Measurements from ENCODE around the gene TMEM30A.

The TMEM30A gene

DNA sequence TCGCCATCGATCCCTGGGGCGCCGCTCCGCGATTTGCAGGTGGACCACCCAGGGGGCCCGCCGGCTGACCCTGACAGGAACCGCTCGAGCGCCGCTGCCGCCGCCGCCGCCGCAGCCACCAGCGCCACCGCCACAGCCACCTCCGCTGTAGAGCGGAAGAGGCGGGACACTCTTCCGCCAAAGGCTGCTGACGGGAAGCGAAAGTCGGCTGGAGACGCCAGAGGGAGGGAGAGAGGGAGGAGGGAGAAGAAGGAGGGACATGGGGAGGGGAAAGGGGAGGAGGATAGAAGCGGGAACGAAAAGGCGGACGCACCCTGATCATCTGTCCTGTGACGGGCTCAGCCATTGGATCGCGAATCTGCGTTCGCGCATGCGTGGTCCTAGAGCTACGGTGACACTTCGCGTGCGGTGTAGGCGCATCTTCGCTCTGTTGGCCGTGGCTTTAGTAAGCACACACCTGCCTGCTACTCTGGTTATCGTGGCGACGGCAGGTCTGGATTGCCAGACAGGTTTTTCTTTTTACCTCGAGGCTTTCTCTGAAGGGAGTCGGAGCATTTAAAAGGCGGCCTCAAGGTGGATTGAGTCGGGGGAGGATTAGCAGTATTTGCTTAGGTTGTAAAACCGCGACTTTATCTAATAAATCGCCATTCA is at the start of gene TMEM30A:
Gene TMEM30A (minus strand): TSS at position 161 of the 651 bp plus-strand sequence. CDS start 154 bp downstream, at position 7.
- peak; percentile 88 for DNase-seq

- no peak for DNase-seq
Measured at GRCh38 chr6:75333676-75334200, 49.1 kb upstream of the TMEM30A start.

DNA sequence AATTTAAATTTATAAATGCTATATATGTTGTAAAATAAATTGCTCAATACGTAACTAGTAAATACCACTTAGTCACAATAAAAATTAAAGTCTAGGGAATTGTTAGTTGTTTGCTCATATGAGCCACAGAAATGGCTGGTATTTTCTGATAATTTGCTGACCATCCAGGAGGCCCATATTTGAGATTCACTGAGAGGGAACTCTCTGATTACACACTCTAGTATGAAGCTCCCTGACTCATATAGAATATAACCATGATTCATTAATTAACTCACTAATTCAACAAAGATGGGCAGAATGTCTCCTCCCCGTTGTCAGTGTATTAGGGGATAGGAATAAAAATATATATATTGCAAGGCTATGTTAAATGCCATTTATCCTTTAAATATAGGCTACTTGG is 46.6 kb upstream of the TMEM30A start:
- DNase-seq = no peak

- DNase-seq = no peak
Measured at GRCh38 chr6:75329703-75330102, 45.1 kb upstream of the TMEM30A start.

DNA sequence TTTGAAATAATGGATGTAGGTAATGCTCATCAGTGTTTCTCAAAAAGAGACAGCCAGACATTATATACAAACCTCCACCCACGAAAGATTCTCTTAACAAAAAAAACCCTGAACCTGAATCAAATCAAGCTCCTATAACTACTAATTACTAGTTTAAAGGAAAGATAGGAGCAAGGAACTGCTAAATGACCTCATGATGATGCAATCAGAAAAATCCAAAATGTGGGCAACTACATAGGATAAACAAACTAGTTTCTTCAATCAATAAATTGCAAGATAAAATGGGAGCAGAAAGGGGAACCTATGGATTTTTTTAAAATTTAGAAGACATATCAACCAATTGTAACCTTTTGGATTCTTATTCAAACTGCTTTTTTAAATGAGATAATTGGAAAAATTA is 43.2 kb upstream of the TMEM30A start:
- no peak for DNase-seq

DNA sequence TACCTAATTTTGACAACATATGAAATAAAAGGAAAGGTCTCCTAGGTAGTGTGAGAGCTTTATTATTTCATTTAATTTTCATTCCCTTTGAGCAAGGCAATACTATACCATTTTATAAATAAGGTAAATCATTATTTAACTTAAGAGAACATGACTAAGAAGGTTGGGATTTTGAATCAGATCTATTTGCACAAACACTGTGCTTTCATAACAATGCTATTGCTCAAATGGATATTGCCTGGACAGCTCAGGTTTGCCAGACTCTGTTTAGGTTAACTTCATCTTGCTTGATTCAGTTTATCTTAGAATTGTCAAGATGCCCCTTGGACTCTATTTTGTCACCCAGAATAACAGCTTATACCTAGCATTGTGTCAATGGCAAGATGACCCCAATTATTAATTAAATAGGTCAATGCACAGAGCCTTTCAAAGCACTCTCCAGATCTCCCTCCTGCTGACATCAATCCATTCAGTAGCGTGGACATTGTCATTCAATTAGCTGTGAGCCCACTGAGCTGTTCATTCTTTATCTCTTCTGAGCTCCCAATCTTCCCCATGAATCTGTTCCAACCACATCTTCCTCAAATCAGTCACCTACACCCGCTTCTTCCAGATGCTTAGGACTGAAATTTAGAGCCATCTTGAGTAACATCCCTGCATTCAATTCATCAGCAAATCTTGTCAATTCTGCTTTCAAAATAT is 42.1 kb upstream of the TMEM30A start:
- DNase-seq = no peak

DNA sequence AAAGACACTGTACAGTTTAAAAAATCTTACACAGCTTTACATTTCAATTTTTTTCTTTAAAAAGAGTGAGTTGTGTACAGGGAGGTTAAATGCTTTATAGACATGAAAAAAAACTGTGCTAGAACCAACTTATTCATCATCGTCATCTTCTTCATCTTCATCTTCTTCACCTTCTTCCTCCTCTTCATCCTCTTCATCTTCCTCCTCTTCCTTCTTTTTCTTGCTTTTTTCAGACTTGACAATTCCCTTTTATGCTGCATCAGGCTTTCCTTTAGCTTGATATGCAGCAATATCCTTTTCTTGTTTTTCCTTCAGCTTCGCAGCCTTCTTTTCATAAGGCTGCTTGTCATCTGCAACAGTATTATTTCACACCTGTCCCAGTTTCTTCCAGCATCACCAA is 34.3 kb upstream of the TMEM30A start:
- no peak for DNase-seq

DNA sequence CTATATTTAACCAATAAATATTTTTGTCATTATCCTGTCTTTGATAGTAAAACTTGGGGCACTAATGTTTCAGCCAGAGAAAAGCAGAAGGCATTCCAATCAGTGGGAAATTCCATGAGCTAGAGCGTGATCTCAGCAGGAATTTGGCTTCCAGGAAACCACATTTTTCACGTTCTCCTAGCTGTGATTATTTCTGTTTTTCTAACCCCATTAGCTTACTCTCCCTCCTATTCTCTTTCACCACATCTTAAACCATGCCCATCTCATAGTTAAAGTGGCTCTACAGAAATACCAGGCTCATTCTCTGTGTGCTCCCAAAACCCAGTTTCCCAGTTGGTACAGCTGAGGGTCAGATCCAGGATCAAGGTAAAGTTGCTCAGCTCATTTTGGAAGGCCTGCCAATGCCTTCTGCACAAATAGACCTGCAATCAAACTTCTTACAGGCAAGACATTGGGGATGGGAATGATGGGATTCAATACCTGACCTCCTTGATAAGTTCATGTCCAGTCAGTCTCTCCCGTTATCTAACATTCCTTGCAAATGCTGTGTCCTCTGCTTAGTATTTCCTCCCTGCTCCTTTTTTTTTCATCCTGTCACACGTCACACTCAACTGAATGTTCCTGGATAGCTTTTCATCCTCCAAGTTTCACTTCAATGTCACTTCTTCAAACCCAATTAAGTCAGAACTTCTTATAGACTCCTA is 33.1 kb upstream of the TMEM30A start:
- DNase-seq = no peak

DNA sequence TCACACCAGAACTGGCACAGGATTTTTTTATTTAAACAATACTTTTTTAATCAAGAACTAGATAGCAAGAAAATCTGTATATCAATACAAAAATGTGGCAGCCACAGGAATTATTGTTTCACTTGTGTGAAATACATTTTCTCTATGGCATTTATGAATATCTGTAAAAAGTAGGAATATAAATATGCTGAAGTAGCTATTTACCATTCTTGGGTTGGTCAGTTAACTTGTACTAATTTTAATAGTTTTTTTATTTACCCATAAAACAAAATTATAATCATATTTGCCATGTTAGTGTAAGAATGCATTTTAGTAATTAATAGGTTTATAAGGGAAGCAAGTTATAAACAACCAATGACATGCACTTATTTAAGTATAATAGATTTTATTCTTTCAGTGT is 31.4 kb upstream of the TMEM30A start:
- no peak for DNase-seq

GRCh38 chr6:75308250-75308988 is 23.8 kb upstream of the TMEM30A start:
- DNase-seq = no peak

DNA sequence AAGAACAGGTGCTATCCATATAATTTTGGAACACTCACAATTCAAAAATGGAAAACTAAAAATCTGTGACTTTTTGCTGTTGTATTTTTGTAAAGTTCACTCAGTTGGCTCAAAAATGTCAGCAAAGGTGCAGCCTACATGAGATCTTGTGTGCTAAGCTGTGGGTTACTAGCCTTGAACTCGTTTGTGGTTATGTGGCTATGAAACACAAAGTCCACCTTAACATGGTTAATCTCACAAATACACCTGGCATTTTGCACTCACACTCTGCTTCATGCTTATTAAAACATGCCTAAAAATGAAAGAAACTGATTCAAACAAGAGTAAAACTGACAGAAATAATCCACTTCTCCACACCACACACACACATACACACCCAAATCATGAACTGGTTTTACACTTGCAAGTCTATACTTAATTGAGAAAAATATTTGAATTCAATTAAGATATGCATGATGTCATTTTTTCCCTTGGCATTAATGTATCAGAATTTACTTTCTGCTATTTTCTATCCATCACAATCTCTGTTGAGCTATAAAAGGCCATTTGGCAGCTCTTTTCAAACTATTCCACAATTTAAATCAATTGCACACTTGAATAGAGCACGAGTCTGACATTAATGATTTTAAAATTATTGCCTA is 22.9 kb upstream of the TMEM30A start:
- no peak for DNase-seq

- no peak for DNase-seq
Measured at GRCh38 chr6:75306064-75306463, 21.5 kb upstream of the TMEM30A start.

DNA sequence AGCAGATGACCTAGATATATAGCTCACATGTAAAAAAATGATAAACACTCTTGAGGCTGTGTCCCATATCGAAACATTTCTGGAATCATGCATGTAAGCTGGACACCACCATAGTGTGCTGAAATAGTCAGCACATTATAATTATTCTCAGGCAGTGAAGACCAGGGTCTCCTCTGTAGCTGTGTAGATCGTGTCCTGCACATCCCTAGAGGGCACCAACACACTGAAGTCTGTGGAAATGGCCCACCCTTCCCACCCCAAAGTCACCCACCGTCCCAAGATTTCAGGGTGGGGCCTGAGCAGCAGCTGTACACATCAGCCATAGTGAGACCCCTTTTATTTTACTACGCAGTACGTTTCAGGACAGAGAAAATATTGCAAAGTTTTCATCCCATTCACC is 21.0 kb upstream of the TMEM30A start:
- DNase-seq = no peak

DNA sequence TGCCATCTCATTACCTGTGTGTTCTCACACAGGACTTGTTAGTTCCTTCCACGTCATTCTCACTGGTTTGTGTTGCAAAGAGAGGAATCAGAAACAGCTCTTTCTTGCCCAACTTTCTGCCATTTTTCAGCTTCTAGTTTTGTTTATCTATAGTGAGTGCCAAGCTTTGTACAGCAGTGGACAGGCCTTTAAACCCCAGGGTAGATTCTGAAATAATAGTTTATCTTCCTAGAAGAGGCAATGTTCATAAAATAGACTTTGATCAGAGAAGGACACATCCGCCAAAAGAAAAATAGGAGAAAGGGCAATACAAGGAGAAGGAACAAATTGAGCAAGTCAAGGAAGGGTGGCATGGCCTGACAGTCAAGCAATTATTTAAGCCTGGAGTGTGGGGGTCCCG is 17.7 kb upstream of the TMEM30A start:
- DNase-seq = no peak

GRCh38 chr6:75301537-75301936 is 16.9 kb upstream of the TMEM30A start:
- DNase-seq = no peak

DNA sequence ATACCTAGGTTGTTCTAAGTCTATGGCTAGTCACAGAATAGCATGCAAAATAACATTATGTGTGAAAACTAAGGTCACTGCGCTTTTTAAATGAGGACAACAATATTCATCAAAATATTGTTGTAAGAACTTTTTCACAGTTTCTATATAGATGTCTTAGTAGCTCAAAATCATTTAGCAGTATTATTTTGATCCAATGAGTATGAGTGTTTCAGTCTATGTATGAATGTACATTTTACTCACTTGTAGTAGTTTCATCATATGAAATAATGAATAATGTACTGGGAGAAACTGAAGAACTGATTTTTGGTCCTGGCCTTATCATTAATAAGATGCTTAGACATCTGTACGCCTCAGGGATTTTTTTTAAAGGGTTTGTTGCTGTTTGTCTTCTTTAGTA is 16.5 kb upstream of the TMEM30A start:
- no peak for DNase-seq

DNA sequence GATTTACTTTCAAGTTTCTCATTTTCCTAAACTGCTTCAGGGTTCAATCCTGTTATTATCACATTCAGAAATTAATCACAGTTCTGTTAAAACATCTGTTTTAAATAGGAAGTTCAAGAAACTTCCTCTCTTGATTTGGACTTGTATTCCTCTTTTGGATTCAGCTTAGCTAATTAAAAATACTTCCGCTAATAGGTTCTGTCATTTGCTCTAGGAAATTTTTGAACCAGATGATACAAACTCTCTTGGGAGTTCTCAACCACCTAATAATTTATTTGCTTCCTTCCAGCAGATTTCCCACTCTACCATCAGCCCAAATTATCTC is 15.9 kb upstream of the TMEM30A start:
- no peak for DNase-seq

DNA sequence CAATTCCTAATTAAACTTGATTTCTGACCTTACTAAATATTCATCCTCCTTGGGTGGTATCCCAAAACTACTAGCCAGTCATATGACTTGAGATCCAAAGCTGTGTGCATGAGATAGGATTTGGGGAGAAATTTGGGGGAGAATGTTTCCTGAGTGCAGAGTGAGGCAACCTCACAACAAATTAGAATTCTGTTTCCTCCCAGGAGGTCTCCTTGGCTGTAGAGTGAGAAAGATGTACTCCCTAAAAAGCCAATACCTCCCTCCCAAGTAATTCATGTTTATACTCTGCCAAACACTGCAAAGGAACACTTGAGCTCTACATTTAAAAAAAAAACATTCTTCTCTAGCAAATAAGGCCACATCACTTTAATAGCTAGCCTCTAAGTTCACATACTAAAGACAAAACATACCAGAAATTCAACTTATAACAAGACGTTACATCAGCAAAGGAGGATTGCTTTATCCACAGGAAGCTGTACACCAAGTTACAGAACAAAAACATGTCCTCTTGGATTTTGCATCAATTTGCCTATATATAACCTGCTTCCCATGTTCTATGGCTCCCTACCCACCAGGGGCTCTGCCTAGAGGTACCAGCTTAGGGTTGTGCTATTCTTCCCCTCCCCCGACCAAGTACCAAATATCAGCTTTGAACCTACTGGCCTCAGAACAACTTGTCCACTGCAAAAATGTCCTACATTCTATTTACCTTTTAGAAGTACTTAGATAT is 15.4 kb upstream of the TMEM30A start:
- no peak for DNase-seq

GRCh38 chr6:75296811-75297779 is 12.5 kb upstream of the TMEM30A start:
- DNase-seq = no peak

- DNase-seq = no peak
Measured at GRCh38 chr6:75292555-75292954, 8.0 kb upstream of the TMEM30A start.

DNA sequence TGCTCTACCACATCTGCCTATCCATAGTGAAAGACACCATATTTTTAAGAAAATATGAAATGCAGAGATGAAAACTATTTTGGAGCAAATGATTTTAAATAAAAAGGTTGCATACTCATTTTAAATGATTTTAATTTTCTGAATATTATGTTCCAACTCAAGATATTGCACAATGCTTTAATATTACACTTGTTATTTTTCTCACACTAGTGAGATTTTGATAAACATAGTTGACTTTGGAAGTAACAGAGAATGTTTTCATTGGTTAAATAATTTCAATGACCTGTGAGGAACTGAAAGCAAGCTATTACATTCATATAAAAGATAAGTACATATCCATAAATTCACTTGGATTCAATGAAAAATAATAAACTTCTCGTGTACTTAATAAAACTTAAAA is 7.2 kb upstream of the TMEM30A start:
- no peak for DNase-seq

All from NCI-H510A (cell line).